Eye (tissue), 1 donor: ENCODE results near the gene VWA2.

Experiments
- DNase-seq: peaks from one replicate; pipeline ENCODE4 v3.0.0-alpha.2; 2015

VWA2 gene

GRCh38 chr10:114300036-114300645 lies 61.1 kb downstream of the VWA2 start:
- no peak for DNase-seq

GRCh38 chr10:114301177-114301576 lies 62.1 kb downstream of the VWA2 start:
- DNase-seq, result no peak

GRCh38 chr10:114301951-114302710 lies 63.1 kb downstream of the VWA2 start:
- peak; percentile 47 for DNase-seq

GRCh38 chr10:114303556-114303955 lies 64.5 kb downstream of the VWA2 start:
- DNase-seq, result no peak

GRCh38 chr10:114304017-114304570 lies 65.0 kb downstream of the VWA2 start:
- DNase-seq, result peak; percentile 98

- peak; percentile 92 for DNase-seq
Observed at GRCh38 chr10:114304571-114305421, 65.7 kb downstream of the VWA2 start.

- no peak for DNase-seq
Observed at GRCh38 chr10:114305521-114305925, 66.5 kb downstream of the VWA2 start.

GRCh38 chr10:114306116-114306973 lies 67.3 kb downstream of the VWA2 start:
- no peak for DNase-seq

GRCh38 chr10:114307731-114308130 lies 68.7 kb downstream of the VWA2 start:
- DNase-seq, result no peak

GRCh38 chr10:114308531-114309363 lies 69.7 kb downstream of the VWA2 start:
- peak; percentile 56 for DNase-seq

- DNase-seq, result no peak
Observed at GRCh38 chr10:114309364-114309651, 70.3 kb downstream of the VWA2 start.

GRCh38 chr10:114310346-114310745 lies 71.3 kb downstream of the VWA2 start:
- no peak for DNase-seq

GRCh38 chr10:114311023-114311422 lies 72.0 kb downstream of the VWA2 start:
- DNase-seq, result no peak

- DNase-seq, result no peak
Observed at GRCh38 chr10:114311496-114312209, 72.6 kb downstream of the VWA2 start.

- DNase-seq, result no peak
Observed at GRCh38 chr10:114313139-114313538, 74.1 kb downstream of the VWA2 start.

GRCh38 chr10:114313866-114314265 lies 74.8 kb downstream of the VWA2 start:
- no peak for DNase-seq

GRCh38 chr10:114315566-114316420 lies 76.7 kb downstream of the VWA2 start:
- DNase-seq, result no peak

GRCh38 chr10:114316744-114317143 lies 77.7 kb downstream of the VWA2 start:
- DNase-seq, result no peak

- no peak for DNase-seq
Observed at GRCh38 chr10:114319406-114320248, 80.6 kb downstream of the VWA2 start.
